GM18517 (cell line): ENCODE data around the gene ZNF44.

Experiments used
- ATAC-seq: cut with Tn5 transposase; IDR thresholded peaks from one replicate; pipeline ENCODE4 v1.9.1; 2021; ENCODE audit warnings: mild to moderate bottlenecking, moderate library complexity; ENCODE audit not compliant: unreplicated experiment

The ZNF44 gene

DNA sequence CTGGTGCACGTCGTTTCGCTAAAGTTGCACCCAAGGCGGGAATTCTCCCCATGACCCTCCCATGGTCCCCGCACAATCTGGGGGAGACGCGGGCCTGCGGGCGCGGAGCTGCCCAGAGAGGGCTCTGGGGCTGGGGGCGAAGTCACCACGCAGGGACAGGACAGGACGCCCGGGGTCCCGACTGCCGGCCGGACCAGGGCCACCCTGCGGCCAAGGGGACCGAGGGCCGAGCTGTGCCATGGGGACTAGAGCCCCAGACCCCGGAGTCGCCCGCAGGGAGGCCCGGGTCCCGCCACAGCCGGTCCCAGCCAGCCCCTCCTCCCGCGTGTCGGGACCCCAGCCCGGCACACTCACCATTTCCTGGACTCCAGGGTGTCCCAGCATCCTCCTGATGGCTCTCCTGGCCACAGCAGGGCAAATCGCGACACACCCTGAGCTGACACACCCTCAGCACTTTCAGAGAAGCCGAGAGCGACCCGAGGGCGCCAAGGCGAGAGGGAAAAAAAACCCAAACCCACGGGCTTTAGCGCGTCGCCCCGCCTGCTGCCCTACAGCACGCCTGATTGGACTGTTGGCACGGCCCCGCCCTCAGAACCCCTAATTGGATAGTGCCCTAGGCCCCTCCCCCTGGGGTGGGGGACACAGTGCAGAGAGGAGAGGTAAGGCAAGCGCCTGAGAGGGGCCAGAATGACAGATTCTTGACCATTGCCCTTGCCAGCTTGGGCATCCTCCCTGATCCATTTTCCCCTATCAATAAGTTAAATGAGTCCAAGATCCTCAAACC is 28.6 kb downstream of the ZNF44 start:
- no peak for ATAC-seq

- ATAC-seq, result no peak
These were observed 33.1 kb downstream of the ZNF44 start for GRCh38 chr19:12261554-12261953.

DNA sequence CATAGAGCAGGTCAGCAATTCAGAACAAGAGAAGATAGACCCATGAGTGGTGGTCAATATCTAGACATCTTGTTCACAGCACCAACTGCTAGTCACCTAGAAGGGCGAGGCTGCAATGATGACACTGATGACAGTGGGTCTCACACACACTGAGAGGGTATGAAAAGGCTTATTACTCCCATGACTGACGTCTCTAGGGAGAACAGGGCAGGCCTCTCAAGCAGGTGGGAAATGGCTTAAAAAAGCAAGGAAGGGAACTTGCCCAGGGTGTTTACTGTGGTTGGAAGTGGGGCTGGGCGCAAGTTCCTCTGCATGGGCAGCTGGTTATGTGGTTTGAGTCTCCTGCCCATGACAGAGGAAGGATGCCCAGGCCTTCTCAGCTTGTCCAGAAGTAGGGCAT is 33.8 kb downstream of the ZNF44 start:
- ATAC-seq, result no peak

GRCh38 chr19:12260236-12260635 is 34.4 kb downstream of the ZNF44 start:
- no peak for ATAC-seq

GRCh38 chr19:12255372-12255771 is 39.3 kb downstream of the ZNF44 start:
- ATAC-seq, result no peak

GRCh38 chr19:12247644-12248222 is 47.0 kb downstream of the ZNF44 start:
- no peak for ATAC-seq

DNA sequence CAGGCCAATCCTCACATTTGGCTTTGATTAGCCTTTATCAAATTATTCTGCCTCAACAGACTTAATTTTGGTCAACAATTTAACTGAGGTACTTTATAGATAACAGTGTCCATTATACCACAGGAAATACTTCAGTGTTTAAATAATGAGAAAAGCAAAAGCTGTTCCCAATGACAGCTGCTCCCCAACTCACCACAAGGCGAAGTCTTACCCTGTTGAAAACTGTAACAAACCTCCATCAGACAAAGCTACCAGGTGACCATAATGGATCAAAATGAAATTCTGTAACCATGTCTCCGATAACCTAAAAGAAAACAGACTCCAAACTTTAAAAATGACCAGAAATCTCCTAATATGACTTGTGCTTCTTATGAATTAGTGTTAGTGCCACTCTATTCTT is 50.3 kb downstream of the ZNF44 start:
- no peak for ATAC-seq

GRCh38 chr19:12237143-12237839 is 57.4 kb downstream of the ZNF44 start:
- no peak for ATAC-seq

- ATAC-seq, result no peak
These were observed 61.7 kb downstream of the ZNF44 start for GRCh38 chr19:12232961-12233360.

- no peak for ATAC-seq
These were observed 63.6 kb downstream of the ZNF44 start for GRCh38 chr19:12230751-12231733.

- ATAC-seq, result no peak
These were observed 64.7 kb downstream of the ZNF44 start for GRCh38 chr19:12229990-12230389.

- ATAC-seq, result no peak
These were observed 70.0 kb downstream of the ZNF44 start for GRCh38 chr19:12224676-12225075.

GRCh38 chr19:12222980-12223630 is 71.6 kb downstream of the ZNF44 start:
- ATAC-seq, result no peak
